HCT116 (cell line): ENCODE results near the gene CACNB2. TPM values are rescaled to one million over a fixed set of nuclear protein-coding genes. Genes with fewer than 3 reads are reported as not detected.

Experiments used
- ATAC-seq: fragments of 200-7000 bp; cut with Tn5 transposase; 2 replicates; pipeline ENCODE4 v1.9.1; 2020; ENCODE audit warnings: mild to moderate bottlenecking, moderate library complexity
- BruUV-seq: library from RNA; stranded (reverse); fragments of 400-500 nt; replicated peaks from 2 replicates; lab custom pipeline; 2021; lab: Mats Ljungman, UMichigan
- CTCF ChIA-PET: fragments of 300-600 bp; sonication (Branson Sonifier 250); formaldehyde crosslinking; loops from one replicate; lab custom pipeline; 2021; ENCODE audit warnings: antibody characterized with exemption; lab: Charles Lee
- POLR2A ChIA-PET: fragments of 300-600, 350-600 bp; sonication (Branson Sonifier 250); formaldehyde crosslinking; loops from one replicate; lab custom pipeline; 2021; ENCODE audit warnings: antibody characterized with exemption; lab: Charles Lee
- RAD21 ChIA-PET, 2 experiments: fragments of 300-600 bp; sonication (Branson Sonifier 250); formaldehyde crosslinking; loops; one replicate each; lab custom pipeline; 2023; ENCODE audit warnings: low total read pairs in 2 of 2; ENCODE audit not compliant: uncharacterized antibody in 2 of 2, unreplicated experiment in 2 of 2, low non-redundant PET in 1 of 2; lab: Charles Lee
- DNase-seq: peaks from one replicate; pipeline ENCODE4 v3.0.0-alpha.2; 2010; ENCODE audit warnings: low read depth, low spot score
- H2AFZ ChIP-seq: fragments of 200-600 bp; shearing (Covaris generic), sonication (generic); 2 replicates; pipeline ENCODE4 v1.6.1; 2017; ENCODE audit warnings: low read depth, mixed run types, mixed read lengths, antibody characterized with exemption, low read length; ENCODE audit not compliant: poor library complexity, severe bottlenecking
- H3K27ac ChIP-seq: 2 replicates; pipeline ENCODE4 v1.5.1; 2012; ENCODE audit warnings: low read depth, low read length
- H3K27me3 ChIP-seq: fragments of 200-600 bp; sonication (generic); 2 replicates; pipeline ENCODE4 v1.6.1; 2016; ENCODE audit warnings: mixed run types, low read length, mixed read lengths; ENCODE audit not compliant: insufficient read depth
- H3K36me3 ChIP-seq, 2 experiments: fragments of 200-500 bp in 1 of 2; fragments of 200-600 bp in 1 of 2; sonication (Bioruptor generic) in 1 of 2; sonication (generic) in 1 of 2; 2 replicates each; pipeline versions ENCODE4 v1.5.1 to v1.6.1; 2014 to 2016; ENCODE audit warnings: low read length in 2 of 2, inconsistent platforms in 1 of 2, mixed read lengths in 1 of 2, mixed run types in 1 of 2; ENCODE audit not compliant: insufficient read depth in 2 of 2, control insufficient read depth in 1 of 2
- H3K4me1 ChIP-seq, 2 experiments: fragments of 200-600 bp in 1 of 2; sonication (generic) in 1 of 2; 2 replicates each; pipeline versions ENCODE4 v1.5.1 to v1.6.1; 2012 to 2017; ENCODE audit warnings: low read length in 2 of 2, inconsistent platforms in 1 of 2, mild to moderate bottlenecking in 1 of 2, mixed read lengths in 1 of 2, mixed run types in 1 of 2, moderate library complexity in 1 of 2; ENCODE audit not compliant: insufficient read depth in 2 of 2, control insufficient read depth in 1 of 2
- H3K4me2 ChIP-seq: fragments of 200-600 bp; sonication (generic); 2 replicates; pipeline ENCODE4 v1.6.1; 2017; ENCODE audit warnings: mixed run types, low read length, mixed read lengths
- H3K4me3 ChIP-seq, 2 experiments: fragments of 200-600 bp in 1 of 2; sonication (generic) in 1 of 2; replicated peaks in 1 of 2; 2 replicates each; pipeline ENCODE4 v1.5.1; 2011 to 2016; ENCODE audit warnings: low read length in 2 of 2, control low read depth in 1 of 2, low read depth in 1 of 2, mild to moderate bottlenecking in 1 of 2, mixed read lengths in 1 of 2, mixed run types in 1 of 2
- H3K79me2 ChIP-seq: fragments of 200-600 bp; sonication (generic); 2 replicates; pipeline ENCODE4 v1.6.1; 2017; ENCODE audit warnings: mild to moderate bottlenecking, mixed run types, low read length, moderate library complexity, mixed read lengths; ENCODE audit not compliant: insufficient read depth
- H3K9ac ChIP-seq: fragments of 200-600 bp; sonication (generic); 2 replicates; pipeline ENCODE4 v1.6.1; 2016; ENCODE audit warnings: low read length, mixed read lengths
- H3K9me2 ChIP-seq: fragments of 200-600 bp; sonication (generic), shearing (Covaris generic); 2 replicates; pipeline ENCODE4 v1.6.1; 2017; ENCODE audit warnings: mixed run types, mild to moderate bottlenecking, moderate library complexity; ENCODE audit not compliant: insufficient read depth
- H3K9me3 ChIP-seq, 2 experiments: fragments of 200-500 bp in 1 of 2; fragments of 200-600 bp in 1 of 2; sonication (Bioruptor generic) in 1 of 2; sonication (generic) in 1 of 2; 2 replicates each; pipeline ENCODE4 v1.6.1; 2014 to 2017; ENCODE audit warnings: low read length in 2 of 2, mixed read lengths in 2 of 2, inconsistent platforms in 1 of 2, low read depth in 1 of 2, mild to moderate bottlenecking in 1 of 2, mixed run types in 1 of 2, moderate library complexity in 1 of 2; ENCODE audit not compliant: control insufficient read depth in 1 of 2, insufficient read depth in 1 of 2
- H4K20me1 ChIP-seq: fragments of 200-600 bp; sonication (generic), shearing (Covaris generic); 2 replicates; pipeline ENCODE4 v1.6.1; 2017; ENCODE audit warnings: mixed run types, mild to moderate bottlenecking, moderate library complexity; ENCODE audit not compliant: insufficient read depth
- CBX3 ChIP-seq: IDR thresholded peaks from 2 replicates; pipeline ENCODE4 v1.6.1; 2012; ENCODE audit warnings: low read depth
- CEBPB ChIP-seq: IDR thresholded peaks from 2 replicates; pipeline ENCODE4 v1.6.1; 2012; ENCODE audit warnings: low read depth
- EGR1 ChIP-seq: IDR thresholded peaks from 2 replicates; pipeline ENCODE4 v1.6.1; 2012; ENCODE audit warnings: low read depth
- ELF1 ChIP-seq: IDR thresholded peaks from 2 replicates; pipeline ENCODE4 v1.6.1; 2012; ENCODE audit warnings: low read depth, borderline replicate concordance
- EZH2phosphoT487 ChIP-seq: fragments of 200-600 bp; IDR thresholded peaks from 2 replicates; pipeline ENCODE4 v1.6.1; 2018; ENCODE audit warnings: antibody characterized with exemption, borderline replicate concordance
- FOSL1 ChIP-seq: IDR thresholded peaks from 2 replicates; pipeline ENCODE4 v1.6.1; 2012; ENCODE audit warnings: low read depth
- JUND ChIP-seq: IDR thresholded peaks from 2 replicates; pipeline ENCODE4 v1.6.1; 2012
- POLR2A ChIP-seq: IDR thresholded peaks from 2 replicates; pipeline ENCODE4 v1.7.0; 2011; ENCODE audit warnings: borderline replicate concordance; ENCODE audit not compliant: insufficient read depth, insufficient read length; ENCODE audit errors: extremely low read depth
- POLR2AphosphoS5 ChIP-seq: IDR thresholded peaks from 2 replicates; pipeline ENCODE4 v1.6.1; 2011; ENCODE audit warnings: mild to moderate bottlenecking, low read depth, low read length, moderate library complexity
- RAD21 ChIP-seq: IDR thresholded peaks from 2 replicates; pipeline ENCODE4 v1.6.1; 2012; ENCODE audit warnings: low read depth, mild to moderate bottlenecking
- SIN3A ChIP-seq: IDR thresholded peaks from 2 replicates; pipeline ENCODE4 v1.6.1; 2012; ENCODE audit warnings: low read depth
- SRF ChIP-seq: IDR thresholded peaks from 2 replicates; pipeline ENCODE4 v1.6.1; 2012; ENCODE audit warnings: low read depth
- intact Hi-C: fragments of 100-400 bp; cut with micrococcal nuclease; formaldehyde crosslinking; loops from 2 replicates; pipeline ENCODE4 v1.10.0; 2022
- total RNA-seq: library from RNA; stranded (reverse); gene quantifications from one replicate; pipeline ENCODE4 v1.2.1, GENCODE V29; 2021; ENCODE audit not compliant: unreplicated experiment
- TF ChIP-seq, protein P1 (sequence below): IDR thresholded peaks from 2 replicates; pipeline ENCODE4 v1.6.1; 2012
- TF ChIP-seq, protein P2 (sequence below): IDR thresholded peaks from 2 replicates; pipeline ENCODE4 v1.6.1; 2012; ENCODE audit warnings: low read depth
- TF ChIP-seq, protein P3 (sequence below): IDR thresholded peaks from 2 replicates; pipeline ENCODE4 v1.6.1; 2011; ENCODE audit warnings: mild to moderate bottlenecking, low read length, moderate library complexity; ENCODE audit not compliant: insufficient replicate concordance; ENCODE audit errors: extremely low read depth
- TF ChIP-seq, protein P4 (sequence below), 3 experiments: fragments of 200-600 bp in 1 of 3; sonication (generic) in 1 of 3; IDR thresholded peaks in 2 of 3; conservative IDR thresholded peaks in 1 of 3; 2 replicates each; pipeline ENCODE4 v1.5.1; 2012 to 2017; ENCODE audit warnings: low read depth in 2 of 3, low read length in 2 of 3, antibody characterized with exemption in 1 of 3, borderline replicate concordance in 1 of 3, control low read depth in 1 of 3, mild to moderate bottlenecking in 1 of 3, mixed read lengths in 1 of 3, mixed run types in 1 of 3, moderate library complexity in 1 of 3; ENCODE audit not compliant: insufficient read depth in 1 of 3

The CACNB2 gene
- total RNA-seq, 1 experiment from 2014 or later = 0.71 TPM

DNA sequence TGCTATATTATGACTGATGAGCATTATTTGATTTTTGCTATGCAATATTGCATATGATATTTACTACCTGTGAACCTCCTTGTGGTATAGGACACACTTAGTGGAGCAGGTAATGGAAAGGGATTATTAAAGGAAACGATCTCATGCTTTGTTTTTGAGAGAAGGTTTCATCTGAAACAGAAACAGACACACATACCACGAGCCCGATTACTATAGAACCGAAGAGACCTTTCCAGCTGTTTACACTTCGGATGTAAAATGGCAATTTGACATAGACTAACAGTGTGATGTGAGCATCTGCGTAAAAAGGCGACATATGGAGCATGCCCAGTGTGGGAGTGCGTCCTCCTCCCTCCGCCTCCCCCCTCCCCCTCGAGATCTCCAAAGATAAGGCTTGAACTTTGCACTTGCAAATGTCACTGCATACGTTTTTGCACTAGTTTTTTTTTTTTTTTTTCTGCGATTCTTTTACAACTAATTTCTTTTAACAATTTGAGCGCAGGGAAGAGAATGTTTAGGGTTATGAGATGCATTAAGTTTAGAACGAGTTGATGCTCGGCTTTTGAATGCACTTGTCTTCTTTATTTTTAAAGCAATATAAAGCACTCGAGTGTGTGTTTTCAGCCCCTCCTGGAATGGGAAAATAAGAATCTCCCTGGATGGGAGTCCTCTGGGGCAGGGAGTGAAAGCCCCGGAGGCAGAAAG is 260.1 kb downstream of the CACNB2 start:
- no peak for DNase-seq
- ATAC-seq = no peak
- Histone ChIP-seq H3K9me2 (no peaks in the 10 kb centered on the region), H3K4me1 (no peaks in the 10 kb centered on the region), H3K4me3 (no peak overlapping the region), H4K20me1 (no peaks in the 10 kb centered on the region), H3K4me2 (no peak overlapping the region), H2AFZ (no peak overlapping the region), H3K27me3 (peaks cover 17% of the 10 kb centered on the region), H3K9ac (no peak overlapping the region), H3K9me3 (no peaks in the 10 kb centered on the region), H3K27ac (no peak overlapping the region), H3K79me2 (no peaks in the 10 kb centered on the region), H3K36me3 (no peaks in the 10 kb centered on the region)
- BruUV-seq = no TSS peak
- TF ChIP-seq ELF1 (no peak), POLR2A (no peak), SRF (no peak), EZH2phosphoT487 (no peak), CBX3 (no peak), CEBPB (no peak), SIN3A (no peak), JUND (no peak), RAD21 (no peak), EGR1 (no peak), POLR2AphosphoS5 (no peak), FOSL1 (no peak)
- TF ChIP-seq, protein P1, sequence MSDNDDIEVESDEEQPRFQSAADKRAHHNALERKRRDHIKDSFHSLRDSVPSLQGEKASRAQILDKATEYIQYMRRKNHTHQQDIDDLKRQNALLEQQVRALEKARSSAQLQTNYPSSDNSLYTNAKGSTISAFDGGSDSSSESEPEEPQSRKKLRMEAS = no peak
- TF ChIP-seq, protein P2, sequence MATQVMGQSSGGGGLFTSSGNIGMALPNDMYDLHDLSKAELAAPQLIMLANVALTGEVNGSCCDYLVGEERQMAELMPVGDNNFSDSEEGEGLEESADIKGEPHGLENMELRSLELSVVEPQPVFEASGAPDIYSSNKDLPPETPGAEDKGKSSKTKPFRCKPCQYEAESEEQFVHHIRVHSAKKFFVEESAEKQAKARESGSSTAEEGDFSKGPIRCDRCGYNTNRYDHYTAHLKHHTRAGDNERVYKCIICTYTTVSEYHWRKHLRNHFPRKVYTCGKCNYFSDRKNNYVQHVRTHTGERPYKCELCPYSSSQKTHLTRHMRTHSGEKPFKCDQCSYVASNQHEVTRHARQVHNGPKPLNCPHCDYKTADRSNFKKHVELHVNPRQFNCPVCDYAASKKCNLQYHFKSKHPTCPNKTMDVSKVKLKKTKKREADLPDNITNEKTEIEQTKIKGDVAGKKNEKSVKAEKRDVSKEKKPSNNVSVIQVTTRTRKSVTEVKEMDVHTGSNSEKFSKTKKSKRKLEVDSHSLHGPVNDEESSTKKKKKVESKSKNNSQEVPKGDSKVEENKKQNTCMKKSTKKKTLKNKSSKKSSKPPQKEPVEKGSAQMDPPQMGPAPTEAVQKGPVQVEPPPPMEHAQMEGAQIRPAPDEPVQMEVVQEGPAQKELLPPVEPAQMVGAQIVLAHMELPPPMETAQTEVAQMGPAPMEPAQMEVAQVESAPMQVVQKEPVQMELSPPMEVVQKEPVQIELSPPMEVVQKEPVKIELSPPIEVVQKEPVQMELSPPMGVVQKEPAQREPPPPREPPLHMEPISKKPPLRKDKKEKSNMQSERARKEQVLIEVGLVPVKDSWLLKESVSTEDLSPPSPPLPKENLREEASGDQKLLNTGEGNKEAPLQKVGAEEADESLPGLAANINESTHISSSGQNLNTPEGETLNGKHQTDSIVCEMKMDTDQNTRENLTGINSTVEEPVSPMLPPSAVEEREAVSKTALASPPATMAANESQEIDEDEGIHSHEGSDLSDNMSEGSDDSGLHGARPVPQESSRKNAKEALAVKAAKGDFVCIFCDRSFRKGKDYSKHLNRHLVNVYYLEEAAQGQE = no peak
- TF ChIP-seq, protein P3, sequence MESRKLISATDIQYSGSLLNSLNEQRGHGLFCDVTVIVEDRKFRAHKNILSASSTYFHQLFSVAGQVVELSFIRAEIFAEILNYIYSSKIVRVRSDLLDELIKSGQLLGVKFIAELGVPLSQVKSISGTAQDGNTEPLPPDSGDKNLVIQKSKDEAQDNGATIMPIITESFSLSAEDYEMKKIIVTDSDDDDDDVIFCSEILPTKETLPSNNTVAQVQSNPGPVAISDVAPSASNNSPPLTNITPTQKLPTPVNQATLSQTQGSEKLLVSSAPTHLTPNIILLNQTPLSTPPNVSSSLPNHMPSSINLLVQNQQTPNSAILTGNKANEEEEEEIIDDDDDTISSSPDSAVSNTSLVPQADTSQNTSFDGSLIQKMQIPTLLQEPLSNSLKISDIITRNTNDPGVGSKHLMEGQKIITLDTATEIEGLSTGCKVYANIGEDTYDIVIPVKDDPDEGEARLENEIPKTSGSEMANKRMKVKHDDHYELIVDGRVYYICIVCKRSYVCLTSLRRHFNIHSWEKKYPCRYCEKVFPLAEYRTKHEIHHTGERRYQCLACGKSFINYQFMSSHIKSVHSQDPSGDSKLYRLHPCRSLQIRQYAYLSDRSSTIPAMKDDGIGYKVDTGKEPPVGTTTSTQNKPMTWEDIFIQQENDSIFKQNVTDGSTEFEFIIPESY = no peak
- TF ChIP-seq, protein P4, sequence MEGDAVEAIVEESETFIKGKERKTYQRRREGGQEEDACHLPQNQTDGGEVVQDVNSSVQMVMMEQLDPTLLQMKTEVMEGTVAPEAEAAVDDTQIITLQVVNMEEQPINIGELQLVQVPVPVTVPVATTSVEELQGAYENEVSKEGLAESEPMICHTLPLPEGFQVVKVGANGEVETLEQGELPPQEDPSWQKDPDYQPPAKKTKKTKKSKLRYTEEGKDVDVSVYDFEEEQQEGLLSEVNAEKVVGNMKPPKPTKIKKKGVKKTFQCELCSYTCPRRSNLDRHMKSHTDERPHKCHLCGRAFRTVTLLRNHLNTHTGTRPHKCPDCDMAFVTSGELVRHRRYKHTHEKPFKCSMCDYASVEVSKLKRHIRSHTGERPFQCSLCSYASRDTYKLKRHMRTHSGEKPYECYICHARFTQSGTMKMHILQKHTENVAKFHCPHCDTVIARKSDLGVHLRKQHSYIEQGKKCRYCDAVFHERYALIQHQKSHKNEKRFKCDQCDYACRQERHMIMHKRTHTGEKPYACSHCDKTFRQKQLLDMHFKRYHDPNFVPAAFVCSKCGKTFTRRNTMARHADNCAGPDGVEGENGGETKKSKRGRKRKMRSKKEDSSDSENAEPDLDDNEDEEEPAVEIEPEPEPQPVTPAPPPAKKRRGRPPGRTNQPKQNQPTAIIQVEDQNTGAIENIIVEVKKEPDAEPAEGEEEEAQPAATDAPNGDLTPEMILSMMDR (IDR thresholded peaks at IDR 0.05 in 2 of 3, conservative IDR thresholded peaks at IDR 0.05 in 1 of 3; ENCODE audit: borderline replicate concordance in 1 of 3, insufficient read depth in 1 of 3, low read depth in 2 of 3, low read length in 2 of 3) = no peak
- POLR2A ChIA-PET = no interaction called here
- RAD21 ChIA-PET = no interaction called here
- CTCF ChIA-PET = no interaction called here
- intact Hi-C loops = no loop called here
